ENCODE data around the gene DHTKD1.

Gene DHTKD1

DNA sequence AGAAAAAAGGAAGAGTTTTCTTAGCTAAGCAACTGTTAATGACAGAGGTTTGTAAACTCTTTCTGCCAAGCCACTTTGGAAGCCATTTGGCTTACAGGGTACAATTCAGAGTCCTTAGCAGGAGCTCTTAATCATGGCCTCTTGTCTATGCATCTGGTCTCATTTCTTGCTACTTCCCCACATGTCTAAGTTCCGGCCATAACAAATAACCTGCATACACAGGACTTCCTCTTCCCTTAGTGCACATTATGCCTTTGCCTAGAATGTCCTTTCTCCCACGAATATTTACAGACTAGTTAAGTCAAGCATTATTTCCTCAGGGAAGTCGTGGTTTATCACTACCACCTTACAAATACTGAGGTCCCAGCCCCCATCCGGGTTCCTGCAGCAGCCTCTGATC, 17.5 kb upstream of the DHTKD1 start:
- H3K4ac ChIP-seq (ENCODE audit: low read length): no peak overlapping the region
- no peak overlapping the region for H3K9ac ChIP-seq (ENCODE audit: low read depth, low read length, poor library complexity)
- H3K18ac ChIP-seq (ENCODE audit: low read length): no peak overlapping the region
- no CpG with 5 or more reads among the region's 4 CpGs for WGBS, 2 donors (ENCODE audit: extremely low coverage in 2 of 2, insufficient read length in 2 of 2, insufficient replicate concordance in 1 of 2)
- H3K14ac ChIP-seq (ENCODE audit: low read length): no peak overlapping the region
- H3K4me2 ChIP-seq (ENCODE audit: insufficient read depth, low read length, poor library complexity, severe bottlenecking): no peak overlapping the region
- peak overlapping the region; percentile 76 for H2AFZ ChIP-seq (ENCODE audit: low read length)
- H4K8ac ChIP-seq (ENCODE audit: low read depth, low read length): no peak overlapping the region
- H2BK120ac ChIP-seq (ENCODE audit: low read depth, low read length): no peak overlapping the region
- no peak overlapping the region for H4K91ac ChIP-seq (ENCODE audit: low read depth, low read length, poor library complexity)
- H2BK12ac ChIP-seq (ENCODE audit: low read length): no peak overlapping the region
- H3K79me1 ChIP-seq (ENCODE audit: low read depth, low read length): no peaks in the 10 kb centered on the region
- DNase-seq (ENCODE audit: low spot score): no peak
- H3K27ac ChIP-seq (replicated peaks; ENCODE audit: low read length): no peak overlapping the region
- H3K27me3 ChIP-seq (ENCODE audit: control insufficient read depth in 3 of 3, insufficient read depth in 3 of 3, low read depth in 1 of 3, low read length in 3 of 3): no peaks in the 10 kb centered on the region
- no peaks in the 10 kb centered on the region for H3K4me1 ChIP-seq (ENCODE audit: control insufficient read depth in 2 of 2, insufficient read depth in 1 of 2, low read depth in 1 of 2, low read length in 2 of 2)
- no peak overlapping the region for H2AK5ac ChIP-seq (ENCODE audit: low read depth, low read length)
- H3K36me3 ChIP-seq (replicated peaks in 1 of 2; ENCODE audit: control insufficient read depth in 2 of 2, insufficient read depth in 2 of 2, low read length in 2 of 2): no peaks in the 10 kb centered on the region
- no peaks in the 10 kb centered on the region for H3K9me3 ChIP-seq (replicated peaks in 1 of 2; ENCODE audit: control insufficient read depth in 2 of 2, insufficient read depth in 1 of 2, low read depth in 1 of 2, low read length in 2 of 2)
- no peak overlapping the region for H2BK15ac ChIP-seq (ENCODE audit: low read length)
- no peak overlapping the region for H3K23ac ChIP-seq (ENCODE audit: low read depth, low read length, poor library complexity)
- no peak overlapping the region for H2BK5ac ChIP-seq (ENCODE audit: low read length)
- H3K4me3 ChIP-seq (ENCODE audit: low read length in 2 of 2): no peak overlapping the region

DNA sequence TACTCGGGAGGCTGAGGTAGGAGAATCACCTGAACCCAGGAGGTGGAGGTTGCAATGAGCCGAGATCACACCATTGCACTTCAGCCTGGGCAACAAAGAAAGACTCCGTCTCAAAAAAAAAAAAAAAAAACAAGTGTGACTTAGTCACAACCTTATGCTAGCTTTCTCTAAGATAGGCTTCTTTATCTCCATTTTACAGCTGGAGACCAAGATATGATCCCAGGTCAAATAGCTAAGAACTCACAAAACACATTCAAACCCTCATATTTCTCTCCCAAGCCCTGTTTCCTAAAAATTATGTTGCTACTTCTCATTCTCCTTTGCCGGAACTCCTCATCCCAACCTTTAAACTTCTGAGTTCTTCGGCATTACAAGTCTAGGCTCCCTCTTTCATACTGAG, 13.0 kb upstream of the DHTKD1 start:
- H3K18ac ChIP-seq (ENCODE audit: low read length): no peak overlapping the region
- no peak overlapping the region for H2BK15ac ChIP-seq (ENCODE audit: low read length)
- H2BK5ac ChIP-seq (ENCODE audit: low read length): no peak overlapping the region
- H3K14ac ChIP-seq (ENCODE audit: low read length): no peak overlapping the region
- H3K23ac ChIP-seq (ENCODE audit: low read depth, low read length, poor library complexity): no peak overlapping the region
- no peak overlapping the region for H3K4me3 ChIP-seq (ENCODE audit: low read length in 2 of 2)
- no peak overlapping the region for H3K9ac ChIP-seq (ENCODE audit: low read depth, low read length, poor library complexity)
- no peaks in the 10 kb centered on the region for H3K9me3 ChIP-seq (replicated peaks in 1 of 2; ENCODE audit: control insufficient read depth in 2 of 2, insufficient read depth in 1 of 2, low read depth in 1 of 2, low read length in 2 of 2)
- no peak overlapping the region for H2BK12ac ChIP-seq (ENCODE audit: low read length)
- H4K8ac ChIP-seq (ENCODE audit: low read depth, low read length): no peak overlapping the region
- DNase-seq (ENCODE audit: low spot score): no peak
- no peak overlapping the region for H4K91ac ChIP-seq (ENCODE audit: low read depth, low read length, poor library complexity)
- H2AFZ ChIP-seq (ENCODE audit: low read length): no peak overlapping the region
- WGBS, 2 donors (ENCODE audit: extremely low coverage in 2 of 2, insufficient read length in 2 of 2, insufficient replicate concordance in 1 of 2): no CpG with 5 or more reads among the region's 5 CpGs
- H3K27ac ChIP-seq (replicated peaks; ENCODE audit: low read length): no peak overlapping the region
- no peaks in the 10 kb centered on the region for H3K4me1 ChIP-seq (ENCODE audit: control insufficient read depth in 2 of 2, insufficient read depth in 1 of 2, low read depth in 1 of 2, low read length in 2 of 2)
- no peak overlapping the region for H3K4ac ChIP-seq (ENCODE audit: low read length)
- no peaks in the 10 kb centered on the region for H3K79me1 ChIP-seq (ENCODE audit: low read depth, low read length)
- H3K27me3 ChIP-seq (ENCODE audit: control insufficient read depth in 3 of 3, insufficient read depth in 3 of 3, low read depth in 1 of 3, low read length in 3 of 3): no peaks in the 10 kb centered on the region
- no peak overlapping the region for H2BK120ac ChIP-seq (ENCODE audit: low read depth, low read length)
- H2AK5ac ChIP-seq (ENCODE audit: low read depth, low read length): no peak overlapping the region
- no peak overlapping the region for H3K4me2 ChIP-seq (ENCODE audit: insufficient read depth, low read length, poor library complexity, severe bottlenecking)
- H3K36me3 ChIP-seq (replicated peaks in 1 of 2; ENCODE audit: control insufficient read depth in 2 of 2, insufficient read depth in 2 of 2, low read length in 2 of 2): no peaks in the 10 kb centered on the region

DNA sequence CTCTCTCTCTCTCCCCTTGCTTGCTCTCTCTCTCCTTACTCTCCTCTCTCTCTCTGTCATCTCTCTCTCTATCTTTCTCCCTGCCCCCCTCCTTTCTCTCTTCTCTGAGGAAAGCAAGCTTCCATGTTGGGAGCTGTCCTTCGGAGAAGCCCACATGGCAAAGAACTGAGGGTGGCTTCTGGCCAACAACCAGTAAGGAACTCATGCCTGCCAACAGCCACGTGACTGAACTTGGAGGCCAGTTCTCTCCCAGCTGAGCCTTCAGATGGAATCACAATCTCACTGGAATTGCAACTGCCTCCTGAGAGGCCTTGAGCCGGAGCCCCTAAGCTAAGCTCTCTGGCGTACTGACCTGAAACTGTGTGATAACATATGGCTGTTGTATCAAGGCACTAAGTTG, 12.0 kb upstream of the DHTKD1 start:
- no peak overlapping the region for H2AK5ac ChIP-seq (ENCODE audit: low read depth, low read length)
- no peaks in the 10 kb centered on the region for H3K4me1 ChIP-seq (ENCODE audit: control insufficient read depth in 2 of 2, insufficient read depth in 1 of 2, low read depth in 1 of 2, low read length in 2 of 2)
- no peak overlapping the region for H2AFZ ChIP-seq (ENCODE audit: low read length)
- H3K23ac ChIP-seq (ENCODE audit: low read depth, low read length, poor library complexity): no peak overlapping the region
- no peak overlapping the region for H2BK5ac ChIP-seq (ENCODE audit: low read length)
- H3K18ac ChIP-seq (ENCODE audit: low read length): no peak overlapping the region
- H3K4me3 ChIP-seq (ENCODE audit: low read length in 2 of 2): no peak overlapping the region
- no peak overlapping the region for H2BK120ac ChIP-seq (ENCODE audit: low read depth, low read length)
- WGBS, 2 donors (ENCODE audit: extremely low coverage in 2 of 2, insufficient read length in 2 of 2, insufficient replicate concordance in 1 of 2): no CpG with 5 or more reads among the region's 4 CpGs
- H3K14ac ChIP-seq (ENCODE audit: low read length): no peak overlapping the region
- H2BK12ac ChIP-seq (ENCODE audit: low read length): no peak overlapping the region
- H3K4me2 ChIP-seq (ENCODE audit: insufficient read depth, low read length, poor library complexity, severe bottlenecking): no peak overlapping the region
- no peak overlapping the region for H3K4ac ChIP-seq (ENCODE audit: low read length)
- no peaks in the 10 kb centered on the region for H3K9me3 ChIP-seq (replicated peaks in 1 of 2; ENCODE audit: control insufficient read depth in 2 of 2, insufficient read depth in 1 of 2, low read depth in 1 of 2, low read length in 2 of 2)
- H4K91ac ChIP-seq (ENCODE audit: low read depth, low read length, poor library complexity): no peak overlapping the region
- no peak overlapping the region for H2BK15ac ChIP-seq (ENCODE audit: low read length)
- no peak for DNase-seq (ENCODE audit: low spot score)
- H3K79me1 ChIP-seq (ENCODE audit: low read depth, low read length): no peaks in the 10 kb centered on the region
- no peak overlapping the region for H3K27ac ChIP-seq (replicated peaks; ENCODE audit: low read length)
- no peaks in the 10 kb centered on the region for H3K27me3 ChIP-seq (ENCODE audit: control insufficient read depth in 3 of 3, insufficient read depth in 3 of 3, low read depth in 1 of 3, low read length in 3 of 3)
- no peak overlapping the region for H3K9ac ChIP-seq (ENCODE audit: low read depth, low read length, poor library complexity)
- no peak overlapping the region for H4K8ac ChIP-seq (ENCODE audit: low read depth, low read length)
- H3K36me3 ChIP-seq (replicated peaks in 1 of 2; ENCODE audit: control insufficient read depth in 2 of 2, insufficient read depth in 2 of 2, low read length in 2 of 2): no peaks in the 10 kb centered on the region

DNA sequence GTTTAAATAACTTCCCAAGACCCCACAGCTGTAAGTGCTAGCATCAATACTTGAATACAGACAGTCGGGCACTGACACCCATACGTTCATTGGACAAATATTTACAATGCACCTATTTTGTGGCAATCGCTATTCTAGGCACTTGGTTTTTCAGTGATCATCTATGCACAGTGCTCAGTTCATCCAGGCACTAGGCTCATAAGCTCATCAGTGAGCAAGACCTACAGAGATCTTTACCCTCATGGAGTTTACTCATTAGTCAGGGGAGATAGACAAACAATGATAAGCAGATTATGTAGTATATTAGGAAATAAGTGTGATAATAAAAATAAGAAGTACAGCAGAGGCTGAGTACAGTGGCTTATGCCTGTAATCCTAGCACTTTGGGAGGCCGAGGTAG, 7.6 kb upstream of the DHTKD1 start:
- H3K9ac ChIP-seq (ENCODE audit: low read depth, low read length, poor library complexity): no peak overlapping the region
- no peak overlapping the region for H4K91ac ChIP-seq (ENCODE audit: low read depth, low read length, poor library complexity)
- DNase-seq (ENCODE audit: low spot score): no peak
- no peak overlapping the region for H3K4me3 ChIP-seq (ENCODE audit: low read length in 2 of 2)
- WGBS, 2 donors (ENCODE audit: extremely low coverage in 2 of 2, insufficient read length in 2 of 2, insufficient replicate concordance in 1 of 2): no CpG with 5 or more reads among the region's 4 CpGs
- H3K36me3 ChIP-seq (replicated peaks in 1 of 2; ENCODE audit: control insufficient read depth in 2 of 2, insufficient read depth in 2 of 2, low read length in 2 of 2): no peaks in the 10 kb centered on the region
- no peak overlapping the region for H3K23ac ChIP-seq (ENCODE audit: low read depth, low read length, poor library complexity)
- no peak overlapping the region for H3K14ac ChIP-seq (ENCODE audit: low read length)
- H2BK120ac ChIP-seq (ENCODE audit: low read depth, low read length): no peak overlapping the region
- H3K4me1 ChIP-seq (ENCODE audit: control insufficient read depth in 2 of 2, insufficient read depth in 1 of 2, low read depth in 1 of 2, low read length in 2 of 2): no peaks in the 10 kb centered on the region
- no peak overlapping the region for H3K4ac ChIP-seq (ENCODE audit: low read length)
- no peak overlapping the region for H3K27ac ChIP-seq (replicated peaks; ENCODE audit: low read length)
- H3K18ac ChIP-seq (ENCODE audit: low read length): no peak overlapping the region
- H2AK5ac ChIP-seq (ENCODE audit: low read depth, low read length): no peak overlapping the region
- H2BK15ac ChIP-seq (ENCODE audit: low read length): no peak overlapping the region
- H3K9me3 ChIP-seq (replicated peaks in 1 of 2; ENCODE audit: control insufficient read depth in 2 of 2, insufficient read depth in 1 of 2, low read depth in 1 of 2, low read length in 2 of 2): no peaks in the 10 kb centered on the region
- H3K4me2 ChIP-seq (ENCODE audit: insufficient read depth, low read length, poor library complexity, severe bottlenecking): no peak overlapping the region
- no peak overlapping the region for H2BK5ac ChIP-seq (ENCODE audit: low read length)
- no peak overlapping the region for H2BK12ac ChIP-seq (ENCODE audit: low read length)
- no peaks in the 10 kb centered on the region for H3K27me3 ChIP-seq (ENCODE audit: control insufficient read depth in 3 of 3, insufficient read depth in 3 of 3, low read depth in 1 of 3, low read length in 3 of 3)
- no peak overlapping the region for H2AFZ ChIP-seq (ENCODE audit: low read length)
- H4K8ac ChIP-seq (ENCODE audit: low read depth, low read length): no peak overlapping the region
- no peaks in the 10 kb centered on the region for H3K79me1 ChIP-seq (ENCODE audit: low read depth, low read length)

All from neuronal stem cell (in vitro differentiated cells).